OCI-LY1 (cell line): ENCODE results near the gene CKB.
"Not testable (repeated sequence)": the region's sequence is repeated elsewhere in the genome, so short reads cannot be mapped to it uniquely, and the experiment has no call there.

ENCODE experiments used
- H2AFZ ChIP-seq: fragments of 200-600 bp; sonication (generic), shearing (Covaris generic); 2 replicates; pipeline ENCODE4 v1.6.0; 2014; ENCODE audit warnings: antibody characterized with exemption, mild to moderate bottlenecking, low read length
- H3F3A ChIP-seq: fragments of 200-600 bp; sonication (generic), shearing (Covaris generic); 2 replicates; pipeline ENCODE4 v1.6.0; 2014; ENCODE audit warnings: mild to moderate bottlenecking, antibody characterized with exemption, low read length, moderate library complexity; ENCODE audit not compliant: insufficient read depth
- H3K27ac ChIP-seq: fragments of 200-600 bp; sonication (generic); 2 replicates; pipeline ENCODE4 v1.5.1; 2014; ENCODE audit warnings: low read length, mixed run types, mild to moderate bottlenecking, low read depth; ENCODE audit not compliant: poor library complexity, severe bottlenecking
- H3K27me3 ChIP-seq: fragments of 200-600 bp; sonication (generic); 2 replicates; pipeline ENCODE4 v1.6.0; 2014; ENCODE audit warnings: antibody characterized with exemption, mild to moderate bottlenecking, low read length, moderate library complexity; ENCODE audit not compliant: insufficient read depth
- H3K36me3 ChIP-seq: fragments of 200-600 bp; sonication (generic); 2 replicates; pipeline ENCODE4 v1.6.1; 2014; ENCODE audit warnings: mild to moderate bottlenecking, antibody characterized with exemption, low read length, moderate library complexity, mixed read lengths; ENCODE audit not compliant: insufficient read depth
- H3K4me1 ChIP-seq: fragments of 200-600 bp; sonication (generic); 2 replicates; pipeline ENCODE4 v1.5.1; 2014; ENCODE audit warnings: mild to moderate bottlenecking, low read length, moderate library complexity; ENCODE audit not compliant: insufficient read depth, severe bottlenecking
- H3K4me2 ChIP-seq: fragments of 200-600 bp; sonication (generic), shearing (Covaris generic); 2 replicates; pipeline ENCODE4 v1.6.1; 2014; ENCODE audit warnings: low read length
- H3K4me3 ChIP-seq: fragments of 200-600 bp; sonication (generic); 2 replicates; pipeline ENCODE4 v1.5.1; 2014; ENCODE audit warnings: low read length, low read depth, mild to moderate bottlenecking, mixed read lengths; ENCODE audit not compliant: poor library complexity, severe bottlenecking
- H3K79me2 ChIP-seq: fragments of 200-600 bp; shearing (Covaris generic); 2 replicates; pipeline ENCODE4 v1.6.1; 2016; ENCODE audit warnings: mixed run types, low read length, mixed read lengths; ENCODE audit not compliant: insufficient read depth
- H3K9ac ChIP-seq: fragments of 200-600 bp; sonication (generic), shearing (Covaris generic); 2 replicates; pipeline ENCODE4 v1.6.1; 2014; ENCODE audit warnings: mild to moderate bottlenecking, low read length, mixed read lengths
- H3K9me2 ChIP-seq: fragments of 200-600 bp; sonication (generic), shearing (Covaris generic); 2 replicates; pipeline ENCODE4 v1.6.1; 2014; ENCODE audit warnings: low read depth, mild to moderate bottlenecking, low read length, mixed read lengths
- H3K9me3 ChIP-seq: fragments of 200-600 bp; shearing (Covaris generic); 2 replicates; pipeline ENCODE4 v1.6.1; 2014; ENCODE audit warnings: low read length, mixed read lengths
- H4K20me1 ChIP-seq: fragments of 200-600 bp; sonication (generic), shearing (Covaris generic); 2 replicates; pipeline ENCODE4 v1.6.0; 2016; ENCODE audit warnings: mild to moderate bottlenecking, low read length; ENCODE audit not compliant: insufficient read depth
- EZH2 ChIP-seq: fragments of 200-600 bp; sonication (generic), shearing (Covaris generic); IDR thresholded peaks from 2 replicates; pipeline ENCODE4 v1.8.0; 2017; ENCODE audit warnings: borderline replicate concordance, mixed run types, mild to moderate bottlenecking, antibody characterized with exemption, low read length, moderate library complexity, mixed read lengths
- TF ChIP-seq, protein P1 (sequence below): fragments of 200-600 bp; sonication (generic), shearing (Covaris generic); IDR thresholded peaks from 2 replicates; pipeline ENCODE4 v1.5.1; 2017; ENCODE audit warnings: mild to moderate bottlenecking, antibody characterized with exemption, low read length, moderate library complexity, mixed read lengths

Gene CKB

DNA sequence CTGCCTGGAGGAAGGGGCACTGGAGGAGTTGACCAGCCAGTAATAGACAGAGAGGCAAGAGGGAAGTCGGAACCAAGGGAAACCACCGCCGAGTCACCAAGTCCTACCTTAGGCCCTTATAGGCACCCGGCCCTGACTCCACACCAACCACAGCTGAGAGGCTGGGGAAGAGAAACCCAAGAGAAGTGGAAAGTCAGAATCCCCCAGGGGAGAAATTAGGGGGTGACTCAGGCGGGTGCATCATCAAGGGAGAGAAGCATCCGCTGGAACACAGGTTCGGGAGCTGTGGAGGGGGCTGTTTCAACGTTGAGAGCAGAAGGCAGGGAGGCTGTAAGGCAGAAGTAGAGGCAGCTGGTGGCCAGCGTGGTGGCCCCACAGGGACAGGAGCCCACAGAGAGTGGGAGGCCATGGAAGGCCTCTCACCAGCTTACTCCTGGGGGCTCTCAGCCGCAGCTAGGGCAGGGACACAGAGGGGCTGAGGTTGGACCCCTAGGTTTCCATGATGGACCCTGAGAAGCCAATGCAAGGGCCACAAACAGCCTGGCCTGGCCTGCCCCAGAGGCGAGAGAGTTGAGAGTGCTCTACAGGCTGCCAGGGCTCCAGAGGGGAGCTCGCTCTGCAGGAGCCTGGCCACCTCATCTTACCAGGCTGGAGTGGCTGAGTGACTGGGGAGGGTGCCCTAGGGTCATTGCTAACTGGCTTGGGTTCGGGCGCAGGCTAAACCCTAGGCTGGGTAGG, 4.9 kb upstream of the CKB start:
- H3K4me3 ChIP-seq: peak overlapping the region; percentile 96
- H3K36me3 ChIP-seq: peaks cover 6% of the 10 kb centered on the region; the same call in 1 of the 2 replicates
- H3K27me3 ChIP-seq: no peaks in the 10 kb centered on the region; the same call in 1 of the 2 replicates
- H3K9me2 ChIP-seq: no peaks in the 10 kb centered on the region
- H3K9ac ChIP-seq: peak overlapping the region; percentile 93; the same call in 1 of the 2 replicates
- TF ChIP-seq, protein P1, sequence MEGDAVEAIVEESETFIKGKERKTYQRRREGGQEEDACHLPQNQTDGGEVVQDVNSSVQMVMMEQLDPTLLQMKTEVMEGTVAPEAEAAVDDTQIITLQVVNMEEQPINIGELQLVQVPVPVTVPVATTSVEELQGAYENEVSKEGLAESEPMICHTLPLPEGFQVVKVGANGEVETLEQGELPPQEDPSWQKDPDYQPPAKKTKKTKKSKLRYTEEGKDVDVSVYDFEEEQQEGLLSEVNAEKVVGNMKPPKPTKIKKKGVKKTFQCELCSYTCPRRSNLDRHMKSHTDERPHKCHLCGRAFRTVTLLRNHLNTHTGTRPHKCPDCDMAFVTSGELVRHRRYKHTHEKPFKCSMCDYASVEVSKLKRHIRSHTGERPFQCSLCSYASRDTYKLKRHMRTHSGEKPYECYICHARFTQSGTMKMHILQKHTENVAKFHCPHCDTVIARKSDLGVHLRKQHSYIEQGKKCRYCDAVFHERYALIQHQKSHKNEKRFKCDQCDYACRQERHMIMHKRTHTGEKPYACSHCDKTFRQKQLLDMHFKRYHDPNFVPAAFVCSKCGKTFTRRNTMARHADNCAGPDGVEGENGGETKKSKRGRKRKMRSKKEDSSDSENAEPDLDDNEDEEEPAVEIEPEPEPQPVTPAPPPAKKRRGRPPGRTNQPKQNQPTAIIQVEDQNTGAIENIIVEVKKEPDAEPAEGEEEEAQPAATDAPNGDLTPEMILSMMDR: no peak
- no peak for TF ChIP-seq EZH2
- H4K20me1 ChIP-seq: no peaks in the 10 kb centered on the region
- no peaks in the 10 kb centered on the region for H3F3A ChIP-seq
- no peak overlapping the region for H2AFZ ChIP-seq
- peaks cover 8% of the 10 kb centered on the region for H3K79me2 ChIP-seq
- H3K4me1 ChIP-seq: peaks cover 27% of the 10 kb centered on the region
- H3K4me2 ChIP-seq: peak overlapping the region; percentile 96
- H3K9me3 ChIP-seq: no peaks in the 10 kb centered on the region
- no peak overlapping the region for H3K27ac ChIP-seq

DNA sequence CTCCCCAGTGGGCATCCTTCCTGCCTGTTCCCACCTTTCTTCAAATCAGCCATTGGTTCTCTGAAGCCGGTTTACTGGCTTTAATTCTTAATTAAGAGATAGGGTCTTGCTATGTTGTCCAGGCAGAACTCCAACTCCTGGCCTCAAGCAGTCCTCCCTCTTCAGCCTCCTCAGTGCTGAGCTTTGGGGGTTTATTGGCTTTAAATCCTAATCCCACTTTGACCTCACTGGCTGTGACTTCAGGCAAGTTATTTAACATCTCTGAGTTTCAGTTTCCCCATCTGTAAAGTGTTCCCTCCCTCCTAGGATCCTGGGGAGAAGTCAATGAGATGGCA, 4.3 kb upstream of the CKB start:
- TF ChIP-seq EZH2: no peak
- TF ChIP-seq, protein P1: no peak
- H3K4me3 ChIP-seq: no peak overlapping the region
- no peak overlapping the region for H3K4me2 ChIP-seq
- peaks cover 31% of the 10 kb centered on the region for H3K4me1 ChIP-seq
- H4K20me1 ChIP-seq: no peaks in the 10 kb centered on the region
- no peak overlapping the region for H3K9ac ChIP-seq
- H3K27ac ChIP-seq: no peak overlapping the region
- no peaks in the 10 kb centered on the region for H3K9me3 ChIP-seq
- no peaks in the 10 kb centered on the region for H3F3A ChIP-seq
- peaks cover 8% of the 10 kb centered on the region for H3K79me2 ChIP-seq
- H2AFZ ChIP-seq: no peak overlapping the region
- H3K36me3 ChIP-seq: peaks cover 6% of the 10 kb centered on the region; the same call in 1 of the 2 replicates
- no peaks in the 10 kb centered on the region for H3K9me2 ChIP-seq
- no peaks in the 10 kb centered on the region; the same call in 1 of the 2 replicates for H3K27me3 ChIP-seq

DNA sequence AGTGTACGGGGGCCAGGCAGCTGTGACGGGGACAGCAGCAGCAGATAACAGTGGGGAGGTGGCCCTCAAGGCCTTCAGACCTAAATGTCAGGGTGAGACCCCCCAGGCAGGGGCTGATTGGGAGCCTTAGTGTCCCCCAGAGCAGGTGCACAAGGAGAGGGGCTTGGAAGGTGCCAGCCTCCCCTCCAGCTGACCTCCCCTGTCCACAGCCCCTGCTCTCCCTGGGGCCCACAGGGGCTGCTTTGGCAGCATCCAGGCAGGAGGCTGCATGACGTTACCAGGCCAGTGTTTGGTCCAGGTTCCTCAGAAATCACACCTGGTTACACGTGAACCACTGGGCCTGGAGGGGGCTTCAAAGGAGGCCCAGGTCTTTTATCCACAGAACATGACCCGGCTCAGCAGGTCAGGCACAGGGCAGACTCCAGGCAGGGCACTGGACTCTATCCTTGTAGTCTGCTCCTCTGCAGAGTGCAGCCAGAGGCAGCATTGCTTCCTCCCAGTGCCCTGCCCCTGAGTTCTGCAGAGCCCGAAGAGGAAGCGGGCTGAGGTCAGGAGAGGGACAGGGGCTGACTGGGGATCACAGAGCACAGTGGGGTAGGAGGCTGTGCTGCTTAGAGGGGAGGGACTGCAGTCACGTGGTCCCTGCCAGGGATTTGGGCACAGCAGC, 3.8 kb upstream of the CKB start:
- Histone ChIP-seq H3K9me2 (no peaks in the 10 kb centered on the region), H3K36me3 (peaks cover 6% of the 10 kb centered on the region; the same call in 1 of the 2 replicates), H3K79me2 (peaks cover 8% of the 10 kb centered on the region), H3K9me3 (no peaks in the 10 kb centered on the region), H3K4me2 (no peak overlapping the region), H3K27ac (no peak overlapping the region), H3K27me3 (no peaks in the 10 kb centered on the region; the same call in 1 of the 2 replicates), H2AFZ (no peak overlapping the region), H3F3A (no peaks in the 10 kb centered on the region), H3K4me1 (peaks cover 34% of the 10 kb centered on the region), H3K4me3 (no peak overlapping the region), H3K9ac (no peak overlapping the region), H4K20me1 (no peaks in the 10 kb centered on the region)
- TF ChIP-seq, protein P1: no peak
- TF ChIP-seq EZH2: no peak

DNA sequence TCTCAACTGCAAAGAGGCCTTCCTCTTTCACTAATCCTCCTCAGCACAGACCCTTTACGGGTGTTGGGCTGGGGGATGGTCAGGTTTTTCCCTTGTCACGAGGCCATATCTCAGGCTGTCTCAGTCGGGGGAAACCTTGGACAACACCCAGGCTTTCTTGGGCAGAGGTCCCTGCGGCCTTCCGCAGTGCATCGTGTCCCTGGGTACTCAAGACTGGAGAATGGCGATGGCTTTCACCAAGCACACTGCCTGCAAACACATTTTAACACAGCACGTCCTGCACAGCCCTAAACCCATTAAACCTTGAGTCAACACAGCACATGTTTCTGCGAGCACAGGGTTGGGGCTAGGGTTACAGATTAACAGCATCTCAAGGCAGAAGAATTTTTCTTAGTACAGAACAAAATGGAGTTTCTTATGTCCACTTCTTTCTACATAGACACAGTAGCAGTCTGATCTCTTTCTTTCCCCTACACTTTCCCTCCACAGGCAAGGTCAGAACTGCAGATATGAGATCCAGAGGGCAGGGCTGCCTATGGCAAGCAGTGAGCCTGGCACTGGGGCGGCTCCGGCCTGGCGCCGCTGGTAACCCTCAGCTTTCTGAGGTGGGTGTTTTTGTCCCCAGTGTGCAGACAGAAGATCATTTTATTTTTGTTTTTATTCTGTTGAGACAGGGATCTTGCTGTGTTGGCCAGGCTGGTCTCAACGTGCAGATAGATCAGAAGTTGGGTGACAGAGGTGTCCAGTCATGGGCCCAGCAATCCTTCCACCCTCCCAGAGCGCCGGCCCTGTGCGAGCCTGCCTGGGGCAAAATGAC, 3.0 kb upstream of the CKB start:
- not testable (repeated sequence) for H3K79me2 ChIP-seq, H3K27ac ChIP-seq, H3K9me2 ChIP-seq, H3K4me2 ChIP-seq, H4K20me1 ChIP-seq, H3K27me3 ChIP-seq, H3F3A ChIP-seq, H2AFZ ChIP-seq, H3K9me3 ChIP-seq, H3K9ac ChIP-seq, H3K36me3 ChIP-seq, H3K4me3 ChIP-seq
- peaks cover 38% of the 10 kb centered on the region for H3K4me1 ChIP-seq
